GM19463 (cell line): Measurements from ENCODE around the gene RETN.

Source experiments
- ATAC-seq: cut with Tn5 transposase; IDR thresholded peaks from one replicate; pipeline ENCODE4 v1.9.1; 2021; ENCODE audit warnings: mild to moderate bottlenecking, moderate library complexity; ENCODE audit not compliant: unreplicated experiment

Gene RETN

DNA sequence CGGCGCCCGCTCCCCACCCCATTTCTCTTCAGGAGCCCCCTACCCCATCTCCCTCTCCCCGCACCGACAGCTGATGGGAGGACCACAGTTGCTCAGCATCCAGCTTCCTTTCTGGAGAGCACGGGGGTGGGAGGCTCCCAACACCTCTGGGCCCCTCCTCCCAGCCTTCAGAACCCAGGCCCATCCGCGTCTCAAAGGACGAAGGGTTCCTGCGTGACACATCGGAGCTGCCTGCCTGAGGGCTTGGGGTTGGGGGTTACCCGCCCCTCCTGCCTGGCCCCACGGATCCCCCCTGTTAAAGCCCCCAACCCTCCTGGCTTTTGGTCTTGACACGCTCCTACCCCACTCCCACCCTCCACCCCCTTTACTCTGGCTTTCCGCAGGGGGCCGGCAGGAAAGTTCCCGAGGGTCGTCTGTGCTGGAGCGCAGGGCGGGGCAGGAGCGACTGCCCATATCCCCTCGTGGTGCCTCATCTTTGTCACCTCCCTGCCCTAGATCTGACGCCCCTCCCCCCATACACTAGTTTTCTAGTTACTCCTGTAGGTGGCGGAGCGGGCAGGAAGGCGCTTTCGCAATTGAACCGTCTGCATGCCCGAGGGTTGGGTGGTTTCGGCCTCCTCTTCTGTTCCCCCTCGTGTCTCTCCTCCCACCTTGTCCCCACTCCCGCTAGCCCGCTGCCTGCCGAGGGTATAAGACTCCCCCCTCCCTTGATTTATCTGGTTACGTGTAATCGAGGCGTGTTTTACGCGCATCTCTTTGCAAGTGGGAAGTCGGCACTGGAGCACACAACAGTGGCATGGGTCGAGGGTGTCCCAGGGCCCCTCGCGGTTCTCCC, 12.7 kb downstream of the RETN start:
- no peak for ATAC-seq

DNA sequence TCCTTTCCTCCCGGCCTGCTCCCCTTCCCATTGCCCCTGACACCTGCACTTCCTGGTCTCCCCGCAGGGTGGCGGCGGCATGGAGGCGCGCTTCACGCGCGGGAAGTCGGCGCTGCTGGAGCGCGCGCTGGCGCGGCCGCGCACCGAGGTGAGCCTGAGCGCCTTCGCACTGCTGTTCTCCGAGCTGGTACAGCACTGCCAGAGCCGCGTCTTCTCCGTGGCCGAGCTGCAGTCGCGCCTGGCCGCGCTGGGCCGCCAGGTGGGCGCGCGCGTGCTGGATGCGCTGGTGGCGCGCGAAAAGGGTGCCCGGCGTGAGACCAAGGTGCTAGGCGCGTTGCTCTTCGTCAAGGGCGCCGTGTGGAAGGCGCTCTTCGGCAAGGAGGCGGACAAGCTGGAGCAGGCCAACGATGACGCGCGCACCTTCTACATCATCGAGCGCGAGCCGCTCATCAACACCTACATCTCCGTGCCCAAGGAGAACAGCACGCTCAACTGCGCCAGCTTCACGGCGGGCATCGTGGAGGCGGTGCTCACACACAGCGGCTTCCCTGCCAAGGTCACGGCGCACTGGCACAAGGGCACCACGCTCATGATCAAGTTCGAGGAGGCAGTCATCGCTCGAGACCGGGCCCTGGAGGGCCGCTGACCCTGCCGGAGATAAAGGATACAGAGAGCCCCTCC, 13.5 kb downstream of the RETN start:
- ATAC-seq: no peak

DNA sequence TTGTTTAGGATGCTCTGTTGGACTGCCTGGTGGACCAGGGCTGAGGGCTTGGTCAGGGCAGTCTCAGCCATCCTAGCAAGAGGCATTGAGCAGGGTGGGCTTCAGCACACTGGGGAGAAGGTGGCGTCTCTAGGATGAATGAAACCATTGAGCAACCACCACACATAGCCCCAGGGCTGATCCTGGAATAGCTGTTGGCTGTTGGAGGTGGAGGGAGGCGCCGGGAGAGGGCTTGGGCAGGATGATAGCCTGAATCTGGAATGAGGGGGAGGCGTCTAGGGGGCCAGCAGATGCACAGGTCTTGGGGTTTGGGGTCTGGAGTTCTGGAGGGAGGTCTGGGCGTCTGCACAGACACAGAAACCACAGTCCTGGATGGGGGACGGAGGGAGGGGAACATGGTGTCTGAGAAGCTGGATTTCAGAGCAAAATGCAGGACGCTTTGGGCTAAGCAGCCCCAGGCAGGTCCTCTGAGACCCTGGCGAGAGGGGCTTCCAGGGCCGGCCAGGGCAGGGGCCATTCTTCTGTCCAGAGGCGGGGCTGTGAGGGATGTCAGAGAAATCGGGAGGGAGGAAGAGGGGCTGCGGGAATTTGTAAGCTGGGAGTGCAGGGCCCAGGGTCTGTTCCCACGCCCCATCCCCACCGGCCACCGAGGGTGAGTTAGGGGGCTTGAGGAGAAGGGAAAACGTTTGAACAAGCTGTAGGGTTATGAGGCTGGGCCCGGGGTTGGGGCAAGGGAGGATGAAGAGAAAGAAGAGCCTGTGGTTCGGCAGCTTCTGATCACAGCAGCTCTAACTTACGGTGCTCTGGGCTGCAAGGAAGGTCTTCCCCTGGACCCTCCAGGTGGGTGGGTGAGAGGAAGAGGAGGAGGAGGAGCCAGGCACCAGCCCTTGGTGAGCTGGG, 16.9 kb downstream of the RETN start:
- no peak for ATAC-seq

DNA sequence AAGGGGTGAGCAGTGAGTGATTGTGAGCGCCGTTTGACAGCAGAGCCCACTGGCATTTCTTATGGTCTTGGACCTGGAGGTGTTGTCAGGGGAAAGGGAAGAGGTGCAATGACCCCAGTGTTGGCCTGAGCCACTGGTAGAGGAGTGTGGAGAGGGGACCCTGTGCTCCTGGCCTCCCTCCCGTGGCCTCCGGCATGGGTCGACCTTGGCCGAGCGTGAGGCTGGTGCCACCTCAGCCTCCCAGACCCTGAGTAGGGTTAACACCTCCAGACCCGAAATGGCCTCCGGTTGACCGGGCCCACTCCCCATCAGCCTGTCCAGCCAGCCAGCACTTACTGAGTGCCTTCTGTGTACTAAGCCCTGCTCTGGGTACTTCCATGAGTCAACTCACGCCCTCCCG, 18.3 kb downstream of the RETN start:
- no peak for ATAC-seq

DNA sequence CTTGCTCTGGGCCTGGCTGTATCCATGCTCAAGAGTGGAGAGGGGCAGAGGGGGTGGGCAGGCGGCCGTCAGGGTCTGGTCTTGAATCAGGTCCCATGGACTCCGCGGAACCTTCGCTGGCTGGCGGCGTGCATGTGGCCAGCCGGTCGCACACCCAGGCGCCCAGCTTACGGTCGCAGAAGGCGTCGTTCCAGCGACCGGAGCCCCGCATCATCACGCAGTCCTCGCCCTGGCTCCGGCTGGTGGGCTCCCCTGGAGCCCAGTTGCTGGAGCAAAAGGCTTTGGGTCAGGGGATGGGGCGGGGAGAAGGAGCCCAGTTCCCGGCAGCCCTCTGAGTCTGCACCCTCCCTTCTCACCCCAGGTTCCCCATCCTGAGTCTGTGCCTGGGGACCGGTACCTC, 20.3 kb downstream of the RETN start:
- no peak for ATAC-seq

DNA sequence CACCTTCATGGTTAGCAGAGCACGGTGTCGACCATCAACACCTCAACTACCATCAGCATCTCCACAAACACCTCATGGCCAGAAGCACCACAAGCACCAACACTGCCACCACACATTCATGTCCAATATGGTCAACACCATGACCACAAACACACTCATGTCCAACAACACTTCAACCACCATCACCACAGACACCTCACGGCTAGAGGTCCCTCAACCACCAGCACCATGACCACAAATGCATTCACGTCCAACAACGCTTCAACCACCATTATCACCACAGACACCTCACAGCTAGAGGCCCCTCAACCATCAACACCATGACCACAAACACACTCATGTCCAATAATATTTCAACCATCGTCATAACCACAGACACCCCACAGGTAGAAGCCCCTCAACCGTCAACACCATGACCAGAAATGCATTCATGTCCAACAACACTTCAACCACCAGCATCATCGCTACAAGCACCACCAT, 22.0 kb downstream of the RETN start:
- ATAC-seq: no peak

DNA sequence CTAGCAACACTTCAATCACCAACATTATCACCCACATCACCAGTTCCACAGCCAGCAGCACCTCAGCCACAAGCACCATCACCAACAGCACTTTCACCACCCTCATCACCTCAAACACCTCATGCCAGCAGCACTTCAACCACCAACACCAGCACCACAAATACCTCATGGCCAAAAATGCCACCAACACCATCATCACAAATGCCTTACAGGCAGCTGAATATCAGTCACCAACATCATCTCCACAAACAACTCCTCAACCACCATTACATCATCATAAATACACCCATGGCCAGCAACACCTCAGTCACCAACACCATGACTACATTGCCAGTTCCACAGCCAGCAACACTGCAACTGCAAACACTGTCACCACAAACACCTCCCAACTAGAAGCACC, 22.6 kb downstream of the RETN start:
- ATAC-seq: no peak

DNA sequence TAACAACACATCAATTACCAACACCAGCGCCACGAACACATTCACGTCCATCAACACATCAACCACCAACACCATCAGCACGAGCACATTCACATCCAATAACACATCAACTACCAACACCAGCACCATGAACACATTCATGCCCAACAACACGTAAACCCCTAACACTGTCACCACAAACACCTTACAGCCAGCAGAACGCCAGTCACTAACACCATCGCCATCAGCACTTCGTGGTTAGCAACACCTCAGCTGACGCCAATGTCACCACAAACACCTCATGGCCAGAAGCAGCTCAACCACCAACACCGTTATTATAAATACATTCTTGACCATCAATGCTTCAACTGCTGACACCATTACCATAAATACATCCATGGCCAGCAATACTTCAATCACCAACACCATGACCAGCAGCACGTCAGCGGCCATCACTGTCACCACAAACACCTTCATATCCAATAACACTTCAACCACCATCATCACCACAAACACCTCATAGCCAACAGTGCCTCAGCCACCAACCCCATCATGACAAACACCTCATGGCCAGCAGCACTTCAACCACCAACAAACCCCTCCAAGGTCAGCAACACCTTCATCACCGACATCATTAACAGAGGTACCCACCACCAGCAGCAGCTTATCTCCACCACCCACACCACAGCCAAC, 23.7 kb downstream of the RETN start:
- no peak for ATAC-seq

DNA sequence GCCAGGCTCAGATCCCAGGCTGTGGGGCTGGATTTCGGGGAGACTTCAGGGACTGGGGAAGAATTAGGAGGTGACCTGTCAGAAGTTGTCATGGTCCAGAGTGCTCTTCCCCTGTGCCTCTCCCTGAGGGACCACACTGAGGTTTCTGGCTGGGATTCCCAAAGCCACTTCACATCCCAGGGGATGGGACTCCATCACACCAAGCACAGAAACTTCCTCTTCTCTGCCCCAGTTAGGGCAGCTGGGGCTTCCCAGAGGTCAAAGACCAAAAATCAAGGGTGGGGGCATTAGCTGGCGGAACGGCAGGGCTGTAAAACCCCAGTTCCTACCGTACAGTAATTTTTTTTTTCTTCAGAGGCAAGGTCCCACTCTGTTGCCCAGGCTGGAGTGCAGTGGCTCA, 25.6 kb downstream of the RETN start:
- no peak for ATAC-seq

DNA sequence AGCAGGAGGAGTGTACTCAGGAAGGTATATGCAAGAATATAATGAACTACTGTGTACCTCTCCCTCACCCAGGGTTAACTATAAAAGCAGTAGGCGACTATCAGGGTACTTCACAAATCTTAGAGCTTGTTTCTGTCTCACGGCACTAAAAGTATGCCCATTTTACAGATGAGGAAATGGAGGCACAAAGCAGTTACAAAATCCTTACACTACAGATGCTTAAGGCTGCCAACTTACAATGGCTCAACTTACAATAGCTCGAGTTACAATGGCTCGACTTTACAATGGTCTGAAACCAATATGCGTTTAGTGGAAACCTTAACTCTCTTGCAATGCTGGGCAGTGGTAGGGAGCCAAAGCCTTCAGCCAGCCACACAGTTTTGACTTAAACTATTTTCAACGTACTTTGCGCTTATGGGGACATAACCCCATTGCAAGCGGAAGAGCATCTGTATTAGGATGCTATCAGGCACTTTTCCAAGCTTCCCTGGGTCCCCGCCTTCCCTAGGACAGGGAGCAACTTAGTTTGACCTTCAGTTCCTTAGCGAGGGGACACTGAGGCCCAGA, 29.0 kb downstream of the RETN start:
- no peak for ATAC-seq

DNA sequence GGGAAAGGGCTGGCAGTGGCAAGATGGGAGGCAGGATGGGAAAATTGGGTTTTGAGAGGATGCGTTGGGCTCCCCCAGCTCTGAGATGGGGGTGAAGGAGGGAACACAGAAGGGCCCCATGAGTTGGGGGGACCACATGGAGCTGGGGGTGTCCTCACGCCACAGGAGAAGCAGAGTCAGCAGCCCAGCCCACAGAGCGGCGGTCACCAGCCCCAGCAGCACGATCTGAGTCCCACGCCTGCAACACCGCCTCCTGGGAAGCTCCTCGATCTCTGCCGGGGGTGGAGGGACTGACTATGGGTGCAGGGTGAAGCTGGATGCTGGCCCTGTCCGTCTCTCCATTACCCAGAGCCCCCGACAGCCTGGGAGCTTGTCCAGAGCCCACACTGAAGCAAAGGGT, 29.7 kb downstream of the RETN start:
- no peak for ATAC-seq

DNA sequence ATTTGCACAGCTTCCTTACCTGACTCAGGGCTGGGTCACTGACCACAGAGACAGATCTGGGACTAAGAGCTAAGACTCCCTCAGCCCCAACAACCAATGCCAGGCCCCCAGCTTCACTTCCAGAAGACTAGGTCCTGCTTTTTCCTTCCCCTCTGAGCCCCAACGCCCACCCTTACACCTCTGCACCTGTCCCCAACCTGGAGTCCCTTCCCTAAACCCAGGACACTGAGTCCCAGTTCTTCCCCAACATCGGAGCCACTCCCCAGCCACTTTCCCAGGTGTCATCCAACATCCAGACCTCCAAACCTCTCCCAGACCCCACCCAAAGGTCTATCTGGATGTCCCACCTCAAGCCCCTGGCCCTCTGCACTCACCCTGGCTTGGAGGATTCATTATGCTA, 30.2 kb downstream of the RETN start:
- ATAC-seq: no peak

DNA sequence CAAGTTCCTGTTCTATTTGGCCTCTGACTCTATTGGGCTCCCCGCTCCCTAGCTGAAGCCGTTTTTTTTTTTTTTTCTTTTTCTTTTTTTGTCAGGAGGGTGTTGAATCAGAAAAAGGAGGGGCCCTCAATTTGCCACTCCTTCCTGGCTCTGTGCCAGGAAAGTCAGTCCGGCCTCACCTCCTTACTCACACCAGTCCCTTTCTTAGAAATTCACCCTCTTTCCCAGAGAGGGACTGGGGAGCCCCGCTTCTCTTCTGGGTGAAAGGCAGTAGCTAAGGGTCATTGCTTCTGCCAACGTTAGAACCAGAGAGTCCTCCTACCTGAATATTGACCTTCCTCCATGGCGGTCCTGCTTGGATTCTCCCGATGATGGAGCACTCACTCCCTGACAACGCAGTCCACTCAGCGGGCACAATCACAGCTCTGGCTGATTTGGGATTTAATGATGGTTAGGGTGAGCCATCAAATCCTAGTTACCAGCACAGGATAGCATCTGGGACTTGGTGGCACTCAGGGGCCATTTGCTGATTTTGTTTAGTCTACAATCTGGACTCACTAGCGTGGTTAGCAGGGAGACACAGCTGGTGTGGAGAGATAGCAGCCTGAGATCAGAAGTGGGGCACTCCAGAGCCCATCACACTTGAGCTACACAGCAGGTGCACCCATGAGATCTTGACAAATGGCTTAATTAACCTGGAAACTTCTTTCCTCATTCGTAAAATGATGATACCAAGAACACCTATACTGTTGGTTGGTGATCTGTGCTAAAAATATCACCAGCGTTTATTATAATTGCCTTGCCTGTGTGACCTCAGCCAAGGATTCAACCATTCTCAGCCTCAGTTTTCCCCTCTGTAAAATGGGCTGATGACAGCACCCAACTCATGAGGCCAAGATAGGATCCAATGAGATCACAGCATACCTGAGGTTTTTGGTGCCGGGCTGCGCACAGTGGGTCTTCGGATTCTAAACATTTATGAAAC, 30.9 kb downstream of the RETN start:
- no peak for ATAC-seq

DNA sequence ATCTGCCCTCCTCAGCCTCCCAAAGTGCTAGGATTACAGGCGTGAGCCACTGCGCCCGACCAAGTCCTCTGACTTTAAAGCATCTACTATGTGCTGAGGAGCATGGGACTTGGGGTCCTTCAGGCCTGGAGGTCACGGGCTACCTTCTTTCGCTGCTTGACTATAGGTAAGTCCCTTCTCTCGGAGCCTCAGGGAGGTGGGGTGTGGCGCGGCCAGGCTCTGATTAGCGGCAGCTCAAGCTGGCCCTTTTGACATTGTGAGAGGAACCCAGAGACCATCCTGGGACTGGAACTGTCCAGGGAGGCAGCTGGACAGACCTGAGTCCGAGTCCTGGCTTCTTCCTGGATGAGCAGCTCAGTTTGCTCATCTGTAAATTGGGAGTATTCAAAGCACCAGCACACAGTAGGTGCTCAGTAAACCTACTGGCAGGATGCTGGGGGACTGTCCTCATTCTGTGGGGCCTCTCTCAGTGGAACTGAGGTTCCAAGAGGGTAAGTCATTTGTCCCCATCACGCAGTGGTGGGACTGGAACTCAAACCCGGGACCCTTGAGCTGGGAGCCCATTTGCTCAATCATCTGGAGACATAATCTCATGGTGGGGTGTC, 32.3 kb downstream of the RETN start:
- no peak for ATAC-seq

DNA sequence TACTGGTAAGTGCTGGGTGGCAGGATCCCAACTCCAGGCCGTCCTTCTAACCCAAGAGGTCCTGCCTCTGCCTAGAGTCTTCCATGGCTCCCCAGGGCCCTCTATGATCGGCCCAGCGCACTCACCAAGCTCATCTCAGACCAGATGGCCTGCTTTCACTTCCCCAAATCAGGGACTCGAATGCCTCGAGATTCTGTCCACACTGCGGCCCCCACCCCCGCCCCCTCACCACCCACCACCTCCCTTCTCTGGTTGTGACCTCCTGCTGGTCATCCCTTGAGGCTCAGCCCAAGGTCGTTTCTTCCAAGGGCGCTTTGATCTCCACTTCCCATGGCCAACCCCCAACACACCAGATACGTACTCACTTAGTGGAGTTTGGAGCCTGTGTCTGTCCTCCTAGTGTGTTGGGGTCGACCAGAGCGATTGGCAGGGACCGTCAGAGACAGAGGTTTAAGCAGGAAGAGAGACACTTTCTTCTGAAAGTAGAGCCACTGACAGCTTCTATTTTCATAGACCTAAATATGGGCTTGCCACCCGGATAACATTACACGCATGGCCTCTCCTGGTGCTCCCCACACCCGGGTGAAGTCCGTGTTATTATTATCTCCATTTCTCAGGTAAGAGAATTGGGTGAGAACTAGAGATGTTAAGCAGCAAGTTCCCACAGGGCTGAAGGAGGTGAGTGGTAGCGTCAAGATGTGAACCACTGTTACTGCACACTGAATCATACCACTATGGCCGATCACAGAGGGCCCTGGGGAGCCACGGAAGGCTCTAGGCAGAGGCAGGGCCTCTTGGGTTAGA, 33.0 kb downstream of the RETN start, which contains the start of gene FCER2:
Gene FCER2, minus strand, starts transcription at position 478 of the 804 bp plus-strand sequence. CDS start 2,371 bp downstream, outside the sequence.
- peak; percentile 43 for ATAC-seq

DNA sequence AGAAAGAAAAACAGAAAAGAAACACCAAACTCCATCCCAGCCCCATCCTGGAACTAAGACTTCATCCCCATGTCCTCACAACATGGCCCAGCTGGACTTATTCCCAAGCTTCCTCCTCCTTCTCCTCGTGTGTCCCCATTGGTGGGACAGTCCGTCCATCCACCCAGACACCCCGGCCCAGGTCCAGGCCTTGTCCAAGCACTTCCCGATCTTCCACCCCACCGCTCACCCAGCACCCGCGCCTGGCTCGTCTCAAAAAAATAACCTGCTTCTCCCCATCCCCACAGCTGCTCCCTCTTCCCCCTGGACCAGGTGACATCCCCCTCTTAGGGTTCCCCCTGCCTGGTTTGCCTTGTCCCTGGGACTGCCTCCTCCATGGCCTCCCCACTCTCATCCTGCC, 34.5 kb downstream of the RETN start:
- ATAC-seq: no peak

DNA sequence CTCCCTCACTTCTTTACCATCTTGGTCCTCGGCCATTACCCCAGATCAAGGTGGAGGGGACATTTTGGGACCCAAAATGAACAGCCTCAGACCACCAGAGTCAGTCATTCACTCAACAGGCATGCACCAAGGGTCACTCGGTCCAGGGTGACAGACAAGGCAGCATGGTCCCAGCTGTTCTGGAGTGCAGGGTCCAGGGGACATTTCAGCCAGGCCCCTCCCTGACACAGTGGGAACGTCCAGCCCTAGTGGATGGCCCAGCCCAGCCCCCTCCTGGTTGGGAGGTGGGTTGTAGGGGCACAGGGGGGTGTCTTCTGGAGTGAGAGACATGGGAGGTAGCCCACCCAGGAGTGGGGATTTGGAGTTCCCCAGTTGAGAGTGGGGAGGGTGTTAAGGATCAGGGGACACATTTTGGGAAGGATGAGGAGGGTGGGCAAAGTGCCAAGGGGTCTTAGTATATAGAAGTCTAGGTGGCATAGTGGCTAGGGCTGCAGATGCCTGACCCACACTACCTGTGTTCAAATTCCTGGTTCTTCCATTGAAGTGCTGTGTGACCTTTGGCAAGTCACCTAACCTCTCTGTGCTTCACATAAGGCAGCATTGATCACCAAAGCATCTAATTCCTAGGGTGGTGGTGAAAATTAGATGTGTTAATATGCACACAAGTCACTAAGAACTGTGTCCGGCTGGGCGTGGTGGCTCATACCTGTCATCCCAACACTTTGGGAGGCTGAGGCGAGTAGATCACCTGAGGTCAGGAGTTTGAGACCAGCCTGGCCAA, 35.6 kb downstream of the RETN start:
- ATAC-seq: no peak
